ENCODE data around the gene SLC6A1.

Gene SLC6A1

GRCh38 chr3:10995871-10996270, 3.3 kb downstream of the SLC6A1 start:
- no peak for FAIRE-seq

- no peak for FAIRE-seq
Observed at GRCh38 chr3:10996345-10997013, 3.9 kb downstream of the SLC6A1 start.

GRCh38 chr3:10997196-10997595, 4.6 kb downstream of the SLC6A1 start:
- no peak for FAIRE-seq

- no peak for FAIRE-seq
Observed at GRCh38 chr3:10998542-10998941, 6.0 kb downstream of the SLC6A1 start.

GRCh38 chr3:10999221-11000107, 6.9 kb downstream of the SLC6A1 start:
- no peak for FAIRE-seq

GRCh38 chr3:11000528-11000927, 8.0 kb downstream of the SLC6A1 start:
- no peak for FAIRE-seq

- no peak for FAIRE-seq
Observed at GRCh38 chr3:11001020-11001657, 8.6 kb downstream of the SLC6A1 start.

- no peak for FAIRE-seq
Observed at GRCh38 chr3:11001658-11002021, 9.1 kb downstream of the SLC6A1 start.

GRCh38 chr3:11002371-11002807, 9.8 kb downstream of the SLC6A1 start:
- no peak for FAIRE-seq

- no peak for FAIRE-seq
Observed at GRCh38 chr3:11004563-11004962, 12.0 kb downstream of the SLC6A1 start.

- FAIRE-seq: no peak
Observed at GRCh38 chr3:11005686-11006256, 13.2 kb downstream of the SLC6A1 start.

GRCh38 chr3:11006986-11007933, 14.7 kb downstream of the SLC6A1 start:
- no peak for FAIRE-seq

- FAIRE-seq: no peak
Observed at GRCh38 chr3:11009898-11010297, 17.4 kb downstream of the SLC6A1 start.

- no peak for FAIRE-seq
Observed at GRCh38 chr3:11010426-11011165, 18.0 kb downstream of the SLC6A1 start.

GRCh38 chr3:11014253-11014652, 21.7 kb downstream of the SLC6A1 start:
- FAIRE-seq: no peak

- FAIRE-seq: no peak
Observed at GRCh38 chr3:11014752-11015151, 22.2 kb downstream of the SLC6A1 start.

GRCh38 chr3:11015369-11015768, 22.8 kb downstream of the SLC6A1 start:
- no peak for FAIRE-seq

- no peak for FAIRE-seq
Observed at GRCh38 chr3:11016727-11017126, 24.2 kb downstream of the SLC6A1 start.

- FAIRE-seq: no peak
Observed at GRCh38 chr3:11019116-11019819, 26.7 kb downstream of the SLC6A1 start.

GRCh38 chr3:11020764-11021163, 28.2 kb downstream of the SLC6A1 start:
- FAIRE-seq: no peak

GRCh38 chr3:11021611-11022011, 29.1 kb downstream of the SLC6A1 start:
- FAIRE-seq: no peak

Data from colon (tissue), 2 donors.